GM23338 (cell line): ENCODE results near the gene FAF1. TPM values are rescaled to one million over a fixed set of nuclear protein-coding genes. Genes with fewer than 3 reads are reported as not detected.

Experiments used
- ATAC-seq: fragments of 200-7000 bp; cut with Tn5 transposase; 3 replicates; pipeline ENCODE4 v1.9.1; 2020
- DNase-seq: peaks from one replicate; pipeline ENCODE4 v3.0.0-alpha.2; 2015; ENCODE audit warnings: low spot score
- H2AFZ ChIP-seq: fragments of 200-600 bp; sonication (generic); 2 replicates; pipeline ENCODE4 v1.8.0; 2016; ENCODE audit warnings: antibody characterized with exemption, mild to moderate bottlenecking, moderate library complexity
- H3F3A ChIP-seq: fragments of 200-600 bp; sonication (generic); replicated peaks from 2 replicates; pipeline ENCODE4 v1.8.0; 2017; ENCODE audit warnings: antibody characterized with exemption, mixed run types, low read depth
- H3K27ac ChIP-seq: fragments of 200-600 bp; sonication (generic); 2 replicates; pipeline ENCODE4 v1.6.1; 2016; ENCODE audit warnings: low read depth
- H3K27me3 ChIP-seq: fragments of 200-600 bp; sonication (generic); 2 replicates; pipeline ENCODE4 v1.8.0; 2016; ENCODE audit warnings: mild to moderate bottlenecking, mixed run types, moderate library complexity; ENCODE audit not compliant: insufficient read depth
- H3K36me3 ChIP-seq: fragments of 200-600 bp; sonication (generic); 2 replicates; pipeline ENCODE4 v1.8.0; 2016; ENCODE audit warnings: mild to moderate bottlenecking; ENCODE audit not compliant: insufficient read depth
- H3K4me1 ChIP-seq: fragments of 200-600 bp; sonication (generic); 2 replicates; pipeline ENCODE4 v1.8.0; 2016; ENCODE audit warnings: mild to moderate bottlenecking, moderate library complexity; ENCODE audit not compliant: insufficient read depth
- H3K4me2 ChIP-seq: fragments of 200-600 bp; sonication (generic); 2 replicates; pipeline ENCODE4 v1.7.1; 2017; ENCODE audit warnings: mixed run types
- H3K4me3 ChIP-seq: fragments of 200-600 bp; sonication (generic); 2 replicates; pipeline ENCODE4 v1.6.1; 2016; ENCODE audit warnings: mixed run types
- H3K79me2 ChIP-seq: fragments of 200-600 bp; sonication (generic); replicated peaks from 2 replicates; pipeline ENCODE4 v1.8.0; 2017; ENCODE audit warnings: mild to moderate bottlenecking; ENCODE audit not compliant: insufficient read depth
- H3K9me2 ChIP-seq: fragments of 200-600 bp; sonication (generic); 2 replicates; pipeline ENCODE4 v1.8.0; 2017; ENCODE audit not compliant: insufficient read depth
- H4K20me1 ChIP-seq: fragments of 200-600 bp; sonication (generic); replicated peaks from 2 replicates; pipeline ENCODE4 v1.8.0; 2017; ENCODE audit warnings: mild to moderate bottlenecking; ENCODE audit not compliant: insufficient read depth
- H3K27ac Mint-ChIP-seq: 2 replicates; pipeline ENCODE4 v1.8.0; 2020; ENCODE audit warnings: inconsistent platforms, mild to moderate bottlenecking, moderate library complexity, mixed read lengths
- H3K27me3 Mint-ChIP-seq: 3 replicates; pipeline ENCODE4 v1.8.0; 2022; ENCODE audit warnings: low read depth, mild to moderate bottlenecking, moderate library complexity, mixed read lengths, inconsistent platforms; ENCODE audit not compliant: insufficient read depth, poor library complexity
- H3K36me3 Mint-ChIP-seq: 3 replicates; pipeline ENCODE4 v1.8.0; 2021; ENCODE audit warnings: low read depth, mild to moderate bottlenecking, inconsistent platforms, moderate library complexity, mixed read lengths
- H3K4me1 Mint-ChIP-seq: 3 replicates; pipeline ENCODE4 v1.8.0; 2020; ENCODE audit warnings: mild to moderate bottlenecking, inconsistent platforms, mixed read lengths
- H3K4me3 Mint-ChIP-seq: 3 replicates; pipeline ENCODE4 v1.8.0; 2021; ENCODE audit warnings: moderate library complexity, mild to moderate bottlenecking, inconsistent platforms, mixed read lengths
- H3K9me3 Mint-ChIP-seq: 3 replicates; pipeline ENCODE4 v1.8.0; 2020; ENCODE audit warnings: moderate library complexity, mild to moderate bottlenecking, inconsistent platforms, mixed read lengths
- CREB1 ChIP-seq: fragments of 250-450 bp; sonication (Bioruptor Pico); IDR thresholded peaks from 2 replicates; pipeline ENCODE4 v1.5.0; 2020; ENCODE audit warnings: low read depth, mild to moderate bottlenecking, moderate library complexity
- EZH2 ChIP-seq: fragments of 200-600 bp; sonication (generic); IDR thresholded peaks from one replicate; pipeline ENCODE4 v1.8.0; 2017; ENCODE audit warnings: antibody characterized with exemption, mild to moderate bottlenecking, low read depth; ENCODE audit not compliant: unreplicated experiment
- EZH2phosphoT487 ChIP-seq: fragments of 200-600 bp; sonication (generic); IDR thresholded peaks from one replicate; pipeline ENCODE4 v1.8.1; 2018; ENCODE audit warnings: antibody characterized with exemption; ENCODE audit not compliant: unreplicated experiment
- JUNB ChIP-seq: IDR thresholded peaks from one replicate; pipeline ENCODE4 v1.6.1; 2016; ENCODE audit warnings: antibody characterized with exemption; ENCODE audit not compliant: unreplicated experiment
- NANOG ChIP-seq: IDR thresholded peaks from 2 replicates; pipeline ENCODE4 v1.6.1; 2016; ENCODE audit warnings: antibody characterized with exemption, borderline replicate concordance
- POLR2AphosphoS5 ChIP-seq: IDR thresholded peaks from 2 replicates; pipeline ENCODE4 v1.6.1; 2016; ENCODE audit warnings: antibody characterized with exemption, low read depth
- REST ChIP-seq: IDR thresholded peaks from one replicate; pipeline ENCODE4 v1.6.1; 2018; ENCODE audit warnings: antibody characterized with exemption; ENCODE audit not compliant: unreplicated experiment
- STAT1 ChIP-seq: IDR thresholded peaks from one replicate; pipeline ENCODE4 v1.6.1; 2016; ENCODE audit warnings: antibody characterized with exemption; ENCODE audit not compliant: unreplicated experiment
- ZNF114 ChIP-seq: fragments of 250-450 bp; sonication (Bioruptor Pico); IDR thresholded peaks from 2 replicates; pipeline ENCODE4 v1.5.0; 2020; ENCODE audit warnings: mild to moderate bottlenecking, moderate library complexity
- ZNF331 ChIP-seq: fragments of 250-450 bp; sonication (Bioruptor Pico); IDR thresholded peaks from 2 replicates; pipeline ENCODE4 v1.5.0; 2020; ENCODE audit warnings: low read depth, mild to moderate bottlenecking, moderate library complexity
- polyA plus RNA-seq: library from polyadenylated mRNA; unstranded; fragments of >200 nt; fragmentation: Nextera tagmentation; extraction: Ambion mirVana; gene quantifications from 2 replicates; pipeline ENCODE4 v1.2.1, GENCODE V29; 2016
- total RNA-seq: library from RNA; depleted of rRNA; stranded (reverse); fragments of >200 nt; shearing (Covaris generic); gene quantifications from 2 replicates; pipeline ENCODE4 v1.2.3, GENCODE V29; 2014
- TF ChIP-seq, protein P1 (sequence below): IDR thresholded peaks from 2 replicates; pipeline ENCODE4 v1.6.1; 2016; ENCODE audit warnings: antibody characterized with exemption
- TF ChIP-seq, protein P2 (sequence below), 2 experiments: fragments of 200-600 bp in 1 of 2; sonication (generic) in 1 of 2; conservative IDR thresholded peaks; 2 replicates each; pipeline versions ENCODE4 v1.5.1 to v1.6.1; 2016 to 2017; ENCODE audit warnings: antibody characterized with exemption in 2 of 2, low read depth in 2 of 2, mild to moderate bottlenecking in 2 of 2, moderate library complexity in 1 of 2
- TF ChIP-seq, protein P3 (sequence below): fragments of 250-450 bp; sonication (Bioruptor Pico); IDR thresholded peaks from 2 replicates; pipeline ENCODE4 v1.5.0; 2020; ENCODE audit warnings: mild to moderate bottlenecking, moderate library complexity

The FAF1 gene
- total and polyA plus RNA-seq, 2 experiments from 2014 or later, result 24.1 to 53.2 TPM

DNA sequence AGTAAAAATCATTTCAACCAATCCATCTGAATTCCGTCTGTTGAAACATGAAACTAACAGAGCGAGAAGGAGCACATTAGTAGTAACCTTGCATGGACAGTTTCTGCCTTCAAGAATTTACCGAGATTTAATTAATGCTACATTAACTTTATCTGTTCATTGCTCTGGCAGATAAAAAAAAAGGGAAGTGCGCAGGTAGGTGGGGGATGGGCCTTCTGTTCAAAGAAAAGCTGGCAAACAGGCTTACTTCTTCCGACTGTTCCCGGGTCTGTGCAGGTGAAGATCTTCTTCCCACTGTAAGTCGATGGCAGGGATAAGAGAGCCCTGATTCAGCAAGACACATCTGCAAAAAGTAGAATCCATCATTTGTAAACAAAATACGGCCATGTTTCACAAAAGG lies 364.2 kb downstream of the FAF1 start:
- H3K9me3 Mint-ChIP-seq, result no peaks in the 10 kb centered on the region
- Histone ChIP-seq H3F3A (no peaks in the 10 kb centered on the region), H3K4me3 (no peak overlapping the region), H3K4me1 (peaks cover 12% of the 10 kb centered on the region; the same call in 1 of the 2 replicates), H3K9me2 (no peaks in the 10 kb centered on the region), H3K4me2 (no peak overlapping the region), H3K27me3 (no peaks in the 10 kb centered on the region), H3K79me2 (no peaks in the 10 kb centered on the region), H2AFZ (no peak overlapping the region), H3K36me3 (no peaks in the 10 kb centered on the region), H4K20me1 (no peaks in the 10 kb centered on the region), H3K27ac (no peak overlapping the region)
- DNase-seq (peak; percentile 15), ATAC-seq (no peak)
- H3K27ac Mint-ChIP-seq, result no peak overlapping the region
- H3K4me3 Mint-ChIP-seq, result no peak overlapping the region
- H3K36me3 Mint-ChIP-seq, result peaks cover 3% of the 10 kb centered on the region; the same call in 1 of the 3 replicates
- TF ChIP-seq, protein P1, sequence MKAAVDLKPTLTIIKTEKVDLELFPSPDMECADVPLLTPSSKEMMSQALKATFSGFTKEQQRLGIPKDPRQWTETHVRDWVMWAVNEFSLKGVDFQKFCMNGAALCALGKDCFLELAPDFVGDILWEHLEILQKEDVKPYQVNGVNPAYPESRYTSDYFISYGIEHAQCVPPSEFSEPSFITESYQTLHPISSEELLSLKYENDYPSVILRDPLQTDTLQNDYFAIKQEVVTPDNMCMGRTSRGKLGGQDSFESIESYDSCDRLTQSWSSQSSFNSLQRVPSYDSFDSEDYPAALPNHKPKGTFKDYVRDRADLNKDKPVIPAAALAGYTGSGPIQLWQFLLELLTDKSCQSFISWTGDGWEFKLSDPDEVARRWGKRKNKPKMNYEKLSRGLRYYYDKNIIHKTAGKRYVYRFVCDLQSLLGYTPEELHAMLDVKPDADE, result no peak
- TF ChIP-seq JUNB (no peak), NANOG (no peak), POLR2AphosphoS5 (no peak), CREB1 (CRISPR knock-in tag) (no peak), EZH2 (no peak), REST (no peak), EZH2phosphoT487 (no peak), ZNF331 (no peak), STAT1 (no peak), ZNF114 (no peak)
- TF ChIP-seq, protein P2, sequence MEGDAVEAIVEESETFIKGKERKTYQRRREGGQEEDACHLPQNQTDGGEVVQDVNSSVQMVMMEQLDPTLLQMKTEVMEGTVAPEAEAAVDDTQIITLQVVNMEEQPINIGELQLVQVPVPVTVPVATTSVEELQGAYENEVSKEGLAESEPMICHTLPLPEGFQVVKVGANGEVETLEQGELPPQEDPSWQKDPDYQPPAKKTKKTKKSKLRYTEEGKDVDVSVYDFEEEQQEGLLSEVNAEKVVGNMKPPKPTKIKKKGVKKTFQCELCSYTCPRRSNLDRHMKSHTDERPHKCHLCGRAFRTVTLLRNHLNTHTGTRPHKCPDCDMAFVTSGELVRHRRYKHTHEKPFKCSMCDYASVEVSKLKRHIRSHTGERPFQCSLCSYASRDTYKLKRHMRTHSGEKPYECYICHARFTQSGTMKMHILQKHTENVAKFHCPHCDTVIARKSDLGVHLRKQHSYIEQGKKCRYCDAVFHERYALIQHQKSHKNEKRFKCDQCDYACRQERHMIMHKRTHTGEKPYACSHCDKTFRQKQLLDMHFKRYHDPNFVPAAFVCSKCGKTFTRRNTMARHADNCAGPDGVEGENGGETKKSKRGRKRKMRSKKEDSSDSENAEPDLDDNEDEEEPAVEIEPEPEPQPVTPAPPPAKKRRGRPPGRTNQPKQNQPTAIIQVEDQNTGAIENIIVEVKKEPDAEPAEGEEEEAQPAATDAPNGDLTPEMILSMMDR (conservative IDR thresholded peaks at IDR 0.05; ENCODE audit: low read depth in 2 of 2), result no peak
- TF ChIP-seq, protein P3, sequence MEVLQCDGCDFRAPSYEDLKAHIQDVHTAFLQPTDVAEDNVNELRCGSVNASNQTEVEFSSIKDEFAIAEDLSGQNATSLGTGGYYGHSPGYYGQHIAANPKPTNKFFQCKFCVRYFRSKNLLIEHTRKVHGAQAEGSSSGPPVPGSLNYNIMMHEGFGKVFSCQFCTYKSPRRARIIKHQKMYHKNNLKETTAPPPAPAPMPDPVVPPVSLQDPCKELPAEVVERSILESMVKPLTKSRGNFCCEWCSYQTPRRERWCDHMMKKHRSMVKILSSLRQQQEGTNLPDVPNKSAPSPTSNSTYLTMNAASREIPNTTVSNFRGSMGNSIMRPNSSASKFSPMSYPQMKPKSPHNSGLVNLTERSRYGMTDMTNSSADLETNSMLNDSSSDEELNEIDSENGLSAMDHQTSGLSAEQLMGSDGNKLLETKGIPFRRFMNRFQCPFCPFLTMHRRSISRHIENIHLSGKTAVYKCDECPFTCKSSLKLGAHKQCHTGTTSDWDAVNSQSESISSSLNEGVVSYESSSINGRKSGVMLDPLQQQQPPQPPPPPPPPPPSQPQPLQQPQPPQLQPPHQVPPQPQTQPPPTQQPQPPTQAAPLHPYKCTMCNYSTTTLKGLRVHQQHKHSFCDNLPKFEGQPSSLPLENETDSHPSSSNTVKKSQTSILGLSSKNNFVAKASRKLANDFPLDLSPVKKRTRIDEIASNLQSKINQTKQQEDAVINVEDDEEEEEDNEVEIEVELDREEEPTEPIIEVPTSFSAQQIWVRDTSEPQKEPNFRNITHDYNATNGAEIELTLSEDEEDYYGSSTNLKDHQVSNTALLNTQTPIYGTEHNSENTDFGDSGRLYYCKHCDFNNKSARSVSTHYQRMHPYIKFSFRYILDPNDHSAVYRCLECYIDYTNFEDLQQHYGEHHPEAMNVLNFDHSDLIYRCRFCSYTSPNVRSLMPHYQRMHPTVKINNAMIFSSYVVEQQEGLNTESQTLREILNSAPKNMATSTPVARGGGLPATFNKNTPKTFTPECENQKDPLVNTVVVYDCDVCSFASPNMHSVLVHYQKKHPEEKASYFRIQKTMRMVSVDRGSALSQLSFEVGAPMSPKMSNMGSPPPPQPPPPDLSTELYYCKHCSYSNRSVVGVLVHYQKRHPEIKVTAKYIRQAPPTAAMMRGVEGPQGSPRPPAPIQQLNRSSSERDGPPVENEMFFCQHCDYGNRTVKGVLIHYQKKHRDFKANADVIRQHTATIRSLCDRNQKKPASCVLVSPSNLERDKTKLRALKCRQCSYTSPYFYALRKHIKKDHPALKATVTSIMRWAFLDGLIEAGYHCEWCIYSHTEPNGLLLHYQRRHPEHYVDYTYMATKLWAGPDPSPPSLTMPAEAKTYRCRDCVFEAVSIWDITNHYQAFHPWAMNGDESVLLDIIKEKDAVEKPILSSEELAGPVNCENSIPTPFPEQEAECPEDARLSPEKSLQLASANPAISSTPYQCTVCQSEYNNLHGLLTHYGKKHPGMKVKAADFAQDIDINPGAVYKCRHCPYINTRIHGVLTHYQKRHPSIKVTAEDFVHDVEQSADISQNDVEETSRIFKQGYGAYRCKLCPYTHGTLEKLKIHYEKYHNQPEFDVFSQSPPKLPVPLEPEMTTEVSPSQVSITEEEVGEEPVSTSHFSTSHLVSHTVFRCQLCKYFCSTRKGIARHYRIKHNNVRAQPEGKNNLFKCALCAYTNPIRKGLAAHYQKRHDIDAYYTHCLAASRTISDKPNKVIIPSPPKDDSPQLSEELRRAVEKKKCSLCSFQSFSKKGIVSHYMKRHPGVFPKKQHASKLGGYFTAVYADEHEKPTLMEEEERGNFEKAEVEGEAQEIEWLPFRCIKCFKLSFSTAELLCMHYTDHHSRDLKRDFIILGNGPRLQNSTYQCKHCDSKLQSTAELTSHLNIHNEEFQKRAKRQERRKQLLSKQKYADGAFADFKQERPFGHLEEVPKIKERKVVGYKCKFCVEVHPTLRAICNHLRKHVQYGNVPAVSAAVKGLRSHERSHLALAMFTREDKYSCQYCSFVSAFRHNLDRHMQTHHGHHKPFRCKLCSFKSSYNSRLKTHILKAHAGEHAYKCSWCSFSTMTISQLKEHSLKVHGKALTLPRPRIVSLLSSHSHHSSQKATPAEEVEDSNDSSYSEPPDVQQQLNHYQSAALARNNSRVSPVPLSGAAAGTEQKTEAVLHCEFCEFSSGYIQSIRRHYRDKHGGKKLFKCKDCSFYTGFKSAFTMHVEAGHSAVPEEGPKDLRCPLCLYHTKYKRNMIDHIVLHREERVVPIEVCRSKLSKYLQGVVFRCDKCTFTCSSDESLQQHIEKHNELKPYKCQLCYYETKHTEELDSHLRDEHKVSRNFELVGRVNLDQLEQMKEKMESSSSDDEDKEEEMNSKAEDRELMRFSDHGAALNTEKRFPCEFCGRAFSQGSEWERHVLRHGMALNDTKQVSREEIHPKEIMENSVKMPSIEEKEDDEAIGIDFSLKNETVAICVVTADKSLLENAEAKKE, result no peak
- H3K27me3 Mint-ChIP-seq, result no peaks in the 10 kb centered on the region
- peaks cover 4% of the 10 kb centered on the region; the same call in 1 of the 3 replicates for H3K4me1 Mint-ChIP-seq
